K562 (cell line): ENCODE measurements around the gene TMEM222. TPM values are rescaled to one million over a fixed set of nuclear protein-coding genes. Genes with fewer than 3 reads are reported as not detected.

ENCODE experiments used
- ATAC-seq: fragments of 200-7000 bp; cut with Tn5 transposase; 3 replicates; pipeline ENCODE4 v1.9.1; 2020; ENCODE audit warnings: moderate library complexity
- BruUV-seq: library from RNA; stranded (reverse); fragments of 400-500 nt; replicated peaks from 2 replicates; lab custom pipeline; 2021; lab: Mats Ljungman, UMichigan
- CTCF ChIA-PET: fragments of 300-600 bp; formaldehyde crosslinking; extraction: SDS; loops from one replicate; lab custom pipeline; 2021; ENCODE audit warnings: low intra/inter-chr PET ratio; lab: Yijun Ruan, JAX
- POLR2A ChIA-PET: fragments of 300-600, 350-650 bp; sonication (Branson Sonifier 250); formaldehyde crosslinking; extraction: SDS; loops from one replicate; lab custom pipeline; 2021; ENCODE audit warnings: antibody characterized with exemption, inconsistent platforms; lab: Yijun Ruan, JAX
- DNase-seq, 4 experiments: peaks; one replicate each; pipeline versions ENCODE4 v3.0.0 to v3.0.0-alpha.2; 2011 to 2018; ENCODE audit warnings: low spot score in 3 of 4, mixed read lengths in 3 of 4; ENCODE audit errors: extremely low read depth in 1 of 4
- FAIRE-seq: peaks from 2 replicates; lab custom pipeline; 2011; peaks lifted over from hg19 to GRCh38; lab: Jason Lieb, UNC
- H2AFZ ChIP-seq: 2 replicates; pipeline ENCODE4 v1.6.0; 2011; ENCODE audit warnings: low read depth, low read length, control low read depth, inconsistent platforms
- H3K27ac ChIP-seq: fragments of 200-600 bp; 3 replicates; pipeline ENCODE4 v1.8.0; 2011; ENCODE audit warnings: low read depth, mild to moderate bottlenecking, control low read depth, inconsistent platforms, low read length, moderate library complexity, mixed read lengths; ENCODE audit errors: extremely low read depth
- H3K27me3 ChIP-seq, 2 experiments: fragments of 300-600 bp in 1 of 2; 2 replicates in 1 of 2; 3 replicates in 1 of 2; pipeline versions ENCODE4 v1.6.0 to v1.8.0; 2011; ENCODE audit warnings: inconsistent platforms in 2 of 2, low read length in 2 of 2, mild to moderate bottlenecking in 1 of 2, mixed read lengths in 1 of 2, moderate library complexity in 1 of 2; ENCODE audit not compliant: control insufficient read depth in 2 of 2, insufficient read depth in 2 of 2
- H3K36me3 ChIP-seq: fragments of 300-600 bp; 3 replicates; pipeline ENCODE4 v1.8.0; 2011; ENCODE audit warnings: mild to moderate bottlenecking, low read length, inconsistent platforms; ENCODE audit not compliant: control insufficient read depth, insufficient read depth
- H3K4me1 ChIP-seq, 2 experiments: fragments of 200-600 bp in 1 of 2; replicated peaks in 1 of 2; 2 replicates in 1 of 2; 3 replicates in 1 of 2; pipeline versions ENCODE4 v1.5.1 to v1.8.0; 2011; ENCODE audit warnings: inconsistent platforms in 2 of 2, low read length in 2 of 2, mild to moderate bottlenecking in 1 of 2, mixed read lengths in 1 of 2, moderate library complexity in 1 of 2; ENCODE audit not compliant: control insufficient read depth in 2 of 2, insufficient read depth in 2 of 2
- H3K4me2 ChIP-seq: 2 replicates; pipeline ENCODE4 v1.6.1; 2011; ENCODE audit warnings: low read length, control low read depth, inconsistent platforms, mixed read lengths; ENCODE audit not compliant: insufficient read depth
- H3K4me3 ChIP-seq: fragments of 200-600 bp; sonication (generic), shearing (Covaris generic); 2 replicates; pipeline ENCODE4 v1.5.1; 2016; ENCODE audit warnings: control low read depth, inconsistent platforms
- H3K79me2 ChIP-seq: fragments of 200-600 bp; 3 replicates; pipeline ENCODE4 v1.8.0; 2011; ENCODE audit warnings: low read length, inconsistent platforms; ENCODE audit not compliant: control insufficient read depth, insufficient read depth
- H3K9ac ChIP-seq, 2 experiments: 2 replicates each; pipeline versions ENCODE4 v1.6.0 to v1.6.1; 2011; ENCODE audit warnings: low read depth in 2 of 2, low read length in 2 of 2, control low read depth in 1 of 2, inconsistent platforms in 1 of 2, mild to moderate bottlenecking in 1 of 2, mixed read lengths in 1 of 2; ENCODE audit not compliant: insufficient read depth in 1 of 2
- H3K9me1 ChIP-seq: one replicate; pipeline ENCODE4 v1.6.0; 2011; ENCODE audit warnings: inconsistent platforms, mild to moderate bottlenecking, low read length, moderate library complexity; ENCODE audit not compliant: control insufficient read depth, insufficient read depth
- H3K9me3 ChIP-seq: replicated peaks from 2 replicates; pipeline ENCODE4 v1.5.1; 2011; ENCODE audit warnings: low read depth, low read length, inconsistent platforms; ENCODE audit not compliant: control insufficient read depth, insufficient read depth
- H4K20me1 ChIP-seq: replicated peaks from 2 replicates; pipeline ENCODE4 v1.6.1; 2011; ENCODE audit warnings: low read length, inconsistent platforms, mixed read lengths; ENCODE audit not compliant: control insufficient read depth, insufficient read depth
- CBFB ChIP-seq: sonication (generic); formaldehyde crosslinking; IDR thresholded peaks from 2 replicates; pipeline ENCODE4 v1.4.0; 2020; ENCODE audit warnings: mild to moderate bottlenecking, missing genetic modification reagents
- POLR2G ChIP-seq: fragments of 200-400 bp; formaldehyde crosslinking; IDR thresholded peaks from 2 replicates; pipeline ENCODE4 v1.6.1; 2017; ENCODE audit warnings: low read depth, mild to moderate bottlenecking, antibody characterized with exemption, low read length, moderate library complexity
- WGBS: fragments of 100-300 bp; shearing (Covaris generic); methylation state at CpG from one replicate; pipeline ENCODE4 v1.1.6; 2016; ENCODE audit warnings: low coverage, mixed read lengths; ENCODE audit not compliant: insufficient coverage; ENCODE audit errors: missing lambda C conversion rate; 5-methylcytosine and 5-hydroxymethylcytosine counted together
- in situ Hi-C: fragments of 300-500 bp; cut with MboI; formaldehyde crosslinking; loops from 4 replicates; pipeline ENCODE4 v1.15.0; 2018; ENCODE audit warnings: inconsistent platforms, mixed read lengths
- intact Hi-C: fragments of 100-400 bp; cut with micrococcal nuclease; formaldehyde crosslinking; loops from 2 replicates; pipeline ENCODE4 v1.14.2; 2022
- polyA plus RNA-seq, 8 experiments: library from polyadenylated mRNA; depleted of rRNA in 4 of 8; stranded (reverse) in 5 of 8; unstranded in 3 of 8; fragments of >200 nt; fragmentation: Nextera tagmentation in 2 of 8; fragmentation: Illumina TruSeq in 1 of 8; extraction: Ambion mirVana in 2 of 8; extraction: Trizol in 1 of 8; gene quantifications; 2 replicates each; pipeline versions ENCODE4 v1.2.1 to v1.2.3, GENCODE V29; 2011 to 2014; ENCODE audit warnings: inconsistent platforms in 1 of 8, missing spikeins in 1 of 8
- total RNA-seq, 7 experiments: library from RNA; depleted of rRNA in 6 of 7; stranded (reverse); fragments of >200 nt in 6 of 7; fragmentation: Illumina TruSeq in 2 of 7; extraction: Trizol in 2 of 7; gene quantifications; 2 replicates each; pipeline versions ENCODE4 v1.2.1 to v1.2.3, GENCODE V29; 2011 to 2021; ENCODE audit warnings: low replicate concordance in 1 of 7
- TF ChIP-seq, protein P1 (sequence below): sonication (generic); formaldehyde crosslinking; IDR thresholded peaks from 2 replicates; pipeline ENCODE4 v1.8.1; 2023; ENCODE audit warnings: mild to moderate bottlenecking, missing genetic modification reagents

Gene TMEM222
- total and polyA plus RNA-seq, 9 of the 15 experiments (the other 6 are each of a cell fraction or from before 2014, with no cell fraction given): 6.9 to 48.0 (median 32.8) TPM

GRCh38 chr1:27335506-27336422 lies 13.8 kb downstream of the TMEM222 start:
- TF ChIP-seq POLR2G: peak; percentile 59
- no peak for TF ChIP-seq CBFB (CRISPR knock-in tag)
- TF ChIP-seq, protein P1, sequence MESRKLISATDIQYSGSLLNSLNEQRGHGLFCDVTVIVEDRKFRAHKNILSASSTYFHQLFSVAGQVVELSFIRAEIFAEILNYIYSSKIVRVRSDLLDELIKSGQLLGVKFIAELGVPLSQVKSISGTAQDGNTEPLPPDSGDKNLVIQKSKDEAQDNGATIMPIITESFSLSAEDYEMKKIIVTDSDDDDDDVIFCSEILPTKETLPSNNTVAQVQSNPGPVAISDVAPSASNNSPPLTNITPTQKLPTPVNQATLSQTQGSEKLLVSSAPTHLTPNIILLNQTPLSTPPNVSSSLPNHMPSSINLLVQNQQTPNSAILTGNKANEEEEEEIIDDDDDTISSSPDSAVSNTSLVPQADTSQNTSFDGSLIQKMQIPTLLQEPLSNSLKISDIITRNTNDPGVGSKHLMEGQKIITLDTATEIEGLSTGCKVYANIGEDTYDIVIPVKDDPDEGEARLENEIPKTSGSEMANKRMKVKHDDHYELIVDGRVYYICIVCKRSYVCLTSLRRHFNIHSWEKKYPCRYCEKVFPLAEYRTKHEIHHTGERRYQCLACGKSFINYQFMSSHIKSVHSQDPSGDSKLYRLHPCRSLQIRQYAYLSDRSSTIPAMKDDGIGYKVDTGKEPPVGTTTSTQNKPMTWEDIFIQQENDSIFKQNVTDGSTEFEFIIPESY (CRISPR knock-in tag): peak; percentile 20; the same call in 1 of the 2 replicates
- H3K27ac ChIP-seq: no peak overlapping the region
- 0 out of 3 replicates have a peak, but pooled peaks cover 1% of the 10 kb centered on the region for H3K79me2 ChIP-seq
- no peak overlapping the region for H2AFZ ChIP-seq
- intact Hi-C loops (no loop called here), in situ Hi-C loops (no loop called here)
- DNase-seq (no peak), ATAC-seq (no peak), FAIRE-seq (no peak)
- 94% methylated on average over 13 of the region's 17 CpGs for WGBS
- peak overlapping the region in 1 of 2 experiments; percentile 38; a peak in 1 of 4 replicates for H3K9ac ChIP-seq
- H3K4me2 ChIP-seq: no peak overlapping the region
- no peaks in the 10 kb centered on the region for H3K9me3 ChIP-seq
- peaks cover 0 to 14% of the 10 kb centered on the region in 2 experiments; a peak in 2 of 5 replicates for H3K4me1 ChIP-seq
- H3K9me1 ChIP-seq: no peaks in the 10 kb centered on the region
- ChIA-PET POLR2A (interaction anchor here (0.6 to 4.2 kb wide), 6 partner anchors 8 to 606 kb away, joined by 3 to 23 read pairs (median 4); no protein-coding TSS in a partner anchor), CTCF (no interaction called here)
- BruUV-seq: no TSS peak
- no peaks in the 10 kb centered on the region for H3K27me3 ChIP-seq
- peaks cover 7% of the 10 kb centered on the region; the same call in 1 of the 2 replicates for H4K20me1 ChIP-seq
- peaks cover 61% of the 10 kb centered on the region; the same call in 2 of the 3 replicates for H3K36me3 ChIP-seq
- H3K4me3 ChIP-seq: no peak overlapping the region
